IPS-11a (cell line): Measurements from ENCODE around the gene ACTR1A.

ENCODE experiments used
- H3K4me3 ChIP-seq: one replicate; pipeline ENCODE4 v1.5.1; 2013; ENCODE audit warnings: low read depth, low read length, control low read depth

Gene ACTR1A

DNA sequence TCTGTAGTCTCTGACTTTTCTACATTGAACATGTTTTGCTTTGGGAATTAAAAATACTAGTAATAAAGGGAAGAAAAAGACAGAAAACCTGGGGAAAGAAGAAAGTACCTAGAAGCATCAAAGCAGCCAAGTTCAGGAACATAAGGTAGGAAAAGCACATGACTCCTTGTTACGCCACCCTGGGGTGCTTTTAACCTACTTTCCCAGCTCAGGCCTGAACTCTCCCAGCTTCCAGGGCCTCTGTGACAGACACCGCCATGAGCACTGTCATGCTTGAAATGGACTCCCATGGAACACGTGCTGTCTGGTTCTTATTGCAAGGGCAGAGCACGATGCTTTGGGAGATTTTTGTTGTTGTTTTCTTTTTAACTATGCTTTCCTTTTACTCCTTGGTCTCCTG, 11.4 kb downstream of the ACTR1A start:
- no peak overlapping the region for H3K4me3 ChIP-seq

- H3K4me3 ChIP-seq = no peak overlapping the region
Measured at GRCh38 chr10:102485093-102485784, 17.3 kb downstream of the ACTR1A start.

GRCh38 chr10:102484021-102484420, 18.5 kb downstream of the ACTR1A start:
- H3K4me3 ChIP-seq = no peak overlapping the region

- H3K4me3 ChIP-seq = no peak overlapping the region
Measured at GRCh38 chr10:102480396-102480795, 22.1 kb downstream of the ACTR1A start.

DNA sequence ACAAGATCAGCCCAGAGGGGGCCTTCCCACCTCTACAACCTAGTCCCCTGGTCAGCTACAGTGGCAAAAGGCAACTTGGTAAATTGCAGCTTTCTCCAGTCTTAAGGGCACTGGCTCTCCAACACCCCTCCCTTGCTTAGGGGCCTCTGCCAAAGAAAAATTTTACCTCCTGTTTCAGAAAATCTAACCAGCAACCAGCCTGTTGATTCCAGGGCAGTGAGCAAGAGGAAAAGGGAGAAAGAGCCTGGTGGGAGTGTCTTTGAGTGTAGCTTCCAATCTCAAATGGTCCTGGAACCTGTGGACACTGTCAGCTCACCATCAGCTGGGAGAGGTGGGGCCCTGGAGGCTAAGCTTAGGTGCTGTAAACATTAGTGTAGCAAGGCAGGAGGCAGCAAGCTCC, 22.9 kb downstream of the ACTR1A start:
- no peak overlapping the region for H3K4me3 ChIP-seq

GRCh38 chr10:102476466-102477141, 25.9 kb downstream of the ACTR1A start:
- H3K4me3 ChIP-seq = no peak overlapping the region

DNA sequence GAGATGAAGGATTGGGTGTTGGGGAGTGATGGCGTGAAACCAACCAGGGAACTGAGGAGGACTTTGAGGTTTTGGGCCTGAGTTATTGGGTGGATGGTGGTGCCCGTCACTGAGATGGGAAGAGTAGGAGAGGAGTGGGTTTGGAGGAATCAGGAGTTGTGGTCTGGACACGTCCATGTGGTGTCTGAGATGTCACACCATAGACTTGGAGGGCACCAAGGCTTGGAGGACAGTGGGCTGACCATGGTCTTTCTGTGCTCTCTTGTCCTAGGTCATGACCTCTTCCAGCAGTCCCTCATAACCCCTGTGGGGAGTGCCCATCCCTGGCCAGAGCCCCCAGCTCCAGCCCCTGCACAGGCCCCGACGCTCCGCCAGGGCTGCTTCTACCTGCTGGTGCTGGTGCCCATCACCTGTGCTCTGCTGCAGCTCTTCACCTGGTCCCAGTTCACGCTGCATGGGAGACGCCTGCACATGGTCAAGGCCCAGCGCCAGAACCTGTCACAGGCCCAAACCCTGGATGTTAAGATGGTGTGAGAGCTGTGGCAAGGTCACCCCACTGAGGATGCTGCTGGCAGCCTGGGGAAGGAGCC, 27.0 kb downstream of the ACTR1A start:
- H3K4me3 ChIP-seq = no peak overlapping the region

DNA sequence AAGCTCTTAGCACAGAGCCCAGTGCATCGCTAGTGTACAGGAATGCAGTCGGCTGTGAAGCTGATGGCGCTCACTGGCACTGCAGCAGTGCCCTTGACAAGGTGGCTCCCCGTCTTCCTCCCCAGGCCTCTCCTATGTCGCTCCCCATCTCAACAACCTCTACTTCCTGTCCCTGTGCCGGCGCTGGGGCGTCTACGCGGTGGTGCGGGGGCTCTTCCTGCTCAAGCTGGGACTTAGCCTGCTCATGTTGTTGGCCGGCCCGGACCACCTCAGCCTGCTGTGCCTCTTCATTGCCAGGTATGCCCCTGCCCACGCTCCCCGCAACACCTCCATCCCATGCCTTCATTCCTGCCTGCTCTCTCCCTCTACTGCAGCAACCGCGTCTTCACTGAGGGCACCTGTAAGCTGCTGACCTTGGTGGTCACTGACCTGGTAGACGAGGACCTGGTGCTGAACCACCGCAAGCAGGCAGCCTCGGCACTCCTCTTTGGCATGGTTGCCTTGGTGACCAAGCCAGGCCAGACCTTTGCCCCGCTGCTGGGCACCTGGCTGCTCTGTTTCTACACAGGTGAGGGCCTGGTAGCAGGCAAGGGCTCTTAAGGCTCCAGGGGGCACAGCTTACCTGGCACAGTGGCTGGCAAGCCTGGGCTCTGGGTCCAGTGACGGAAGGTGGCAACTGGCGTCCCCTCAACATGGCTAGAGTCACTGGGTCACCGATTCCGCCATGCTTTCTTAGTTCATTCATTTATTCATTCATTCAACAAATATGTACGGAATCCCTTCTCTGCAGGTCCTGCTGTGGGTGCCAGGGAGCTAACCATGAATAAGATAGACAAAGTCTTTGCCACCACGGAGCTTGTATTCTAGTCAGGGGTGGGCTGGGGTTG, 28.8 kb downstream of the ACTR1A start:
- H3K4me3 ChIP-seq = no peak overlapping the region

DNA sequence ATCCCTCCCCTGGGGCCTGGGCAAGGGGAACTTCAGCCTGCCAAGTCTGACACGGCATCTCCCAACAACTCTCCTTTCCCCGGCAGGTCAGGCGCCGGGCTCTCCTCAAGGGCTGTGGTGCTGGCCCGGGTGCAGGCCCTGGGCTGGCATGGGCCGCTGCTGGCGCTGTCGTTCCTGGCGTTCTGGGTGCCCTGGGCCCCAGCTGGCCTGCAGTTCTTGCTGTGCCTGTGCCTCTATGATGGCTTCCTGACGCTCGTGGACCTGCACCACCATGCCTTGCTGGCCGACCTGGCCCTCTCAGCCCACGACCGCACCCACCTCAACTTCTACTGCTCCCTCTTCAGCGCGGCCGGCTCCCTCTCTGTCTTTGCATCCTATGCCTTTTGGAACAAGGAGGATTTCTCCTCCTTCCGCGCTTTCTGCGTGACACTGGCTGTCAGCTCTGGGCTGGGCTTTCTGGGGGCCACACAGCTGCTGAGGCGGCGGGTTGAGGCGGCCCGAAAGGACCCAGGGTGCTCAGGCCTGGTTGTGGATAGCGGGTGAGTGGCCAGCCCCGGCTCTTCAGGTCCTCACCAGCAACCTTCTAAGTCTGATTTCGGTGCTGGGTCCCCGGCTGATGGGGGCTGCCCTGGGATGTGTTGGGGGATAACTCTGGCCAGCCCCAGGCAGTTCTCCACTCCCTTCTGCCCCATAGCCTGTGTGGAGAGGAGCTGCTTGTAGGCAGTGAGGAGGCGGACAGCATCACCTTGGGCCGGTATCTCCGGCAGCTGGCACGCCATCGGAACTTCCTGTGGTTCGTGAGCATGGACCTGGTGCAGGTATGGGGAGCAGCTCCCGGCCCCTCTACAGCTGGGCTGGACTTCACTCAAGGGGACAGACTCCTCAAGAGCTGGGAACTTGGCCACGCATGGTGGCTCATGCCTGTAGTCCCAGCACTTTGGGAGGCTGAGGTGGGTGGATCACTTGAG, 31.6 kb downstream of the ACTR1A start:
- H3K4me3 ChIP-seq = no peak overlapping the region

DNA sequence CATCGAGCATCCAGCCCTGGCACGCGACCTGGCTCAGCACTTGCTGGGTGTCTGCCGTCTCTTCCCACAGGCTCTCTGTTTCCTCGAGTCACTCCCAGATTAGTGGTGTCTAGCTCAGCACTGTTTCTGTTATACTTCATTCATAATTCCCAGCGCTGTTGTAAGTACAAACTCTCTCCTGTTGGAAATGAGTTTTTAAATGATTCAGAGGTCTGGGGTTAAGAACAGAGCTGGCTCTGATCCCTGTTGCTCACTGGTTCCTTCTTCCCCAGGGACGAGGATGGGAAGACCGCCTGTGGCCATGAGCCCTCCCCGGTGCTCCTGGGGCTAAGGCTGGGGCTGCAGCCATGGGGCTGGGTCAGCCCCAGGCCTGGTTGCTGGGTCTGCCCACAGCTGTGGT, 33.8 kb downstream of the ACTR1A start:
- no peak overlapping the region for H3K4me3 ChIP-seq

- H3K4me3 ChIP-seq = no peak overlapping the region
Measured at GRCh38 chr10:102467971-102468438, 34.5 kb downstream of the ACTR1A start.

- no peak overlapping the region for H3K4me3 ChIP-seq
Measured at GRCh38 chr10:102467318-102467717, 35.2 kb downstream of the ACTR1A start.

DNA sequence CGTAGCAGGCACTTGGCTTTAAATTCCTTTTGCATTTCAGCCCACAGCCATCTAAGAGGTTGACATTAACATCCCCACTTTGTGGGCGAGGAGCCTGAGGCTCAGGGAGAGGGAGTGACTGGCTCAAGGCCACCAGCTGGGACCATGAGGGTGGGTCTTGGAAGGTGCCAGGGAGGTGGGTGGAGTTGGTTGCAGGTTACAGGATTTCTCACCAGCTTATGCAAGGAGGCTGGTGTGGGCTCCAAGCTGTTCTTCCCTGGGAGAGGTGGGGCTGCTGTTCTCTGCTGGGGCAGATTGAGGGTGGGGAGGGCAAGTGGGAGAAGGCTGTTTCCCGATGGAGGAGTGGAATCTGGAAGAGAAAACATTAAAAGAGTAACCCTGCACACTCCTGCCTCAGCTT, 37.0 kb downstream of the ACTR1A start:
- H3K4me3 ChIP-seq = no peak overlapping the region

- H3K4me3 ChIP-seq = no peak overlapping the region
Measured at GRCh38 chr10:102463983-102464382, 38.5 kb downstream of the ACTR1A start.

DNA sequence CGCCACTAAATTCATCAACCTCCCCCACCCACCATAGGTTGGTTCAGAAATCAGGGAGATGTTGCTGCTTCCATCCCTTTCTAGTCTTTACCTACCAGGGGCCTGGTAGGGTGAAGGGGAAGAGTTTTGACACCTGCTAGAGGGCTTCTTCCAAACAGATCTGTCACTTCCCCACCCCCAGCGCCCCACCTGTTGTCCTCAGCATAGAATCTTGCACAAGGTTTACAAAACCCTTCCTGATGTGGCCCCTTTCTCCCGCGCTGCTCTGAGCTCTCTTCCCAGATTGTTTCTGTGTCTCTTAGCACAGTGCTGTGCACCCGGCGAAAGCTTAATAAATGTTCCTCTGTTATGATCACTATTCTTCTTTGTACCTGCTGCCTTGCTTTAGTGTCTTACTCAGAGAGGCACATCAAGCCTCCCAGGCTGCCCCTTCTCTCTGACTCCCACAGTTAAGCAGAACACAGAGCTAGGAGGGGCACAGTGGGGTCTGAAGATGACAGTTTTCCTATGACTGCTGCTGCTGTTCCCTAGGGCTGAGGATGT, 39.9 kb downstream of the ACTR1A start:
- H3K4me3 ChIP-seq = no peak overlapping the region

DNA sequence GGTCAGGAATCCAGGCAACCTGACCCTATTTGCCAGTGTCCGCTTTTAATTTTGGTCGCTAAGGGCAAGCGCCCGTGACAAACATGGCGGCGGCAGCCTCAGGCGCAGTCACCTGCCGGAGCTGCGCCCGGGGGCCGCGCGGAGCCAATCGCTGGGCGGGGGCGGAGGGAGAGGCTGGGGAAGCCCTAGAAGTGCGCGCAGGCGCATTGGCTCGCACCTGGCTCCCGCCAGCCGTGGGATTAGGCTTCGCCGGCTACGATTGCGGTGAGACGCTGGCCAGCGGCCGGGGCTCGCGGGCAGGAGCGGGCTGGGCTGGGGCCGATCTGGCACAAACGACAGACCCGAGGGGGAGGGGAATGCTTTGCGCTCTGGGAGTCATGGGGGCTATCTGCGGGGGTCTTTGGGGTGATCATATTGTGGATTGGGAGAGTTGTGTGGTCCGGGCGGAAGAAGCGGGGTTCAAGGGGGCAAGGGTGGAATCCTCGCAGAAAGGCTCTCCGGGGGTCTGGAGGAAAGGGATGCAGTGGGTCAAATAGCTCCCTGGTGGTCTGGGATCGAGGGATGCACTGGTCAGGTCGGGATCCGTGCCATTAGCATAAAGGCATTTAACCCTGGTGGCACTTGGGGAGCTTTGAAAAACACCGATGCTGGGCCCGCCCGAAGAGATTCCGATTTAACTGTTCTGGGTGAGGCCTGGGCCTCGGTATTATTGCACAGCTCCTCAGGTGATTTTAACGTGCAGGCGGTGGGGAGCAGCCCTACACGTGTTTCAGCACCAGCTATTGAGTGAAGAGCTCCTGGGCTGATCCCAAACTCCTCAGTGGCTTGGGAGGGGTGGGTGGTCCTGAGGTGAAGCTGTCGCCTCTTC, 41.1 kb downstream of the ACTR1A start:
- peak overlapping the region; percentile 44 for H3K4me3 ChIP-seq

DNA sequence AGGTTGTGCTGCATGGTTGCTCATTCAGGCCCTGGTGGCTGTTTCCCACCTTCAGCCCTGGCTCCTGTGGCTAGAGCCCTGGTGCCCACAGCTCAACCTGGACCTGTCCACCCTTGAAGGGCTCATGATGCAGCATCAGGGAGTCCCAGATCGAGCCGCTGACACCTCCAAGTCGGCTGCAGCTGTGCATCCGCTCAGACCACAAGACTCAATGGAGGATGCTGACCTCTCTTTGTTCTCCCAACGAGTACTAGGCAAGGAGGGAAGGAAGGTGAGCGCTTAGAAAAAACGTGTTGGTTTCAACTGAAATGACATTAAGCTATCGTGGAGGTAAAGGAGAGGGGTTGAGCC, 41.7 kb downstream of the ACTR1A start:
- no peak overlapping the region for H3K4me3 ChIP-seq

GRCh38 chr10:102458656-102459055, 43.9 kb downstream of the ACTR1A start:
- no peak overlapping the region for H3K4me3 ChIP-seq

DNA sequence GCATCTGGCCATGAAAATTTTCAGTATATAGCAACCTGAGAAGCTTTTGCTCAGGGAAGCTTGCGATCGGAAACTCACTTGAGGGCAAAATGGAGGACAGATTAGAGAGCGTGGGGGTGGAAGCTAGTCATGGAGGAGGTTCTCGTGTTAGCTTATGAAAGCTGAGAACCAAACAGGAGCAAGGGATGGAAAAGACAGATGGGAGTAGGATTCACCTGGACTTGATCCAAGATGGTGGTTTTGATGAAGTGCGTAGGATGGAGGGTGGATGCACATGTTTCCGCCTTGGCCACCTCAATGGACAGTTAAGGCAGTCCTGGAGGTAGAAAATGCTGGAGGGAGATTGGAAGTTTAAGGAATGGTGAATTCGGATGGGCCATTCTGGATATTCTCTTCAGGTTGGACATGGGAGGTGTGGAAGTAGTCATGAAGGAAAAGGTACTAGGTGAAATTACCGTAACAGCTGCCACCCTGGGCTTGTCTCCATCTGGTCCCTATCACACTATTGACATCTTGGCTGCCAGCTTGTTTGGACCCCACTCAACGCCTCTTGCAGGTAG, 44.8 kb downstream of the ACTR1A start:
- H3K4me3 ChIP-seq = no peak overlapping the region
